GM12873 (cell line): ENCODE data around the gene RPS6KB2.

Experiments
- CTCF ChIP-seq: IDR thresholded peaks from 2 replicates; pipeline ENCODE4 v1.5.1; 2012; ENCODE audit warnings: low read depth, mild to moderate bottlenecking, moderate library complexity, low read length, control low read depth; ENCODE audit not compliant: insufficient read depth; ENCODE audit errors: missing control alignments

RPS6KB2 gene

DNA sequence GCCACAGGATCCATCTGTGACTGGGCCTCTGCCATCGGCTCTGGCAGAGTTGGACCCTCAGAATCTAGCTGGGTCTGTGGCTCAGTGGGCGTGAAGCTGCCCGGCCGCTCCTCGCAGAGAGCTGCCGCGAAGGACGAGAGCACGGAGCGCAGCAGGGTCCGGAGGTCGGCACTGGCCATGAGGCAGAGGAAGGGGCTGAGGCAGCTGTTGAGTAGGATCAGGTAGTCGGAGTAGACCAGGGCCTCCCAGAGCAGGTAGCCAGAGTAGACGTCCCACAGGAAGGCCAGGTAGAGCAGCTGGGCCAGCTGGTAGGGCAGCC, 23.3 kb downstream of the RPS6KB2 start:
- TF ChIP-seq CTCF, result no peak

DNA sequence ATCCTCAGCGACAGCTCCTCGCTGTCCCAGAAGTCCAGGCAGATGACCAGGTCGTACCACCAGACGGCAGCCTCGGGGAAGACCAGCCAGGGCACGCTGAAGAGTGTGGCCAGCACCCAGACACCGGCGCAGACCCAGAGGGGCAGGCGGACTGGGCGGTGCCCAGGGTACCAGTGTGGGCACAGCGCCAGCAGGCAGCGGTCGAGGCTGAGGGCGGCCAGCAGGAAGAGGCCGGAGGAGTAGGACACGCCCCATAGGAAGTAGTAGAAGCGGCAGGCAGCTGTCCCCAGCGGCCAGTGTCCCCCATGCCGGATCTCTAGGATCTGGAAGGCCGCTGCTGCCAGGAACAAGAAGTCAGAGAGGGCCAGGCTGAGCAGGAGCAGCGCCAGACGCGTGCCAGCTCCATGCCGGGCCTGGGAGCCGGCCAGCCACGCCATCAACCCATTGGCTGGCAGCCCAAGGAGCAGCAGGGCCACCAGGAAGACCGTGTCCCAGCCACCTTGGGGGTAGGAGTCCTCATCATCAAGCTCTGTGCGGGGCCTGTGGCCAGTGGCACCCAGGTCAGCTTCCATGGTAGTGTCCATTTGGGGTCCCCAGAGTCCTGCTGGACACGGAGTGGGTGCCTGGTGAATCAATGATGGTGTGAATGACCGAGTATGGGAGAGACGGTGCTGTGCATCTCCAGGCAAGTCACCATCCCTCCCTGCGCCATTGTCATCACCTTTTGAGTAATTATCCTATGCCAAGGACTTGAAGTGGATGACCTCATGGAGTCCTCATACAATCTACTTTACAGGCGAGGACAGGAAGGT, 24.1 kb downstream of the RPS6KB2 start, which contains the start of gene GPR152:
TSS of gene GPR152 (minus strand) at position 589 of the 812 bp plus-strand sequence. CDS start at position 584, 5 bp downstream.
- no peak for TF ChIP-seq CTCF

- TF ChIP-seq CTCF, result no peak
These were observed 25.8 kb downstream of the RPS6KB2 start for GRCh38 chr11:67453816-67454732.

GRCh38 chr11:67455054-67455453, 26.8 kb downstream of the RPS6KB2 start, which contains the start of gene CABP4:
TSS of gene CABP4 (plus strand) at chr11:67455354. CDS start at chr11:67455424, 70 bp downstream.
- no peak for TF ChIP-seq CTCF

GRCh38 chr11:67456068-67456705, 27.9 kb downstream of the RPS6KB2 start:
- no peak for TF ChIP-seq CTCF

- TF ChIP-seq CTCF, result no peak
These were observed 29.2 kb downstream of the RPS6KB2 start for GRCh38 chr11:67457453-67457852.
